Astrocyte of the hippocampus (primary cell): Measurements from ENCODE around the gene METTL25.

Experiments used
- DNase-seq: peaks from one replicate; pipeline ENCODE4 v3.0.0; 2011; ENCODE audit warnings: low read depth, low spot score

METTL25 gene

GRCh38 chr12:82400819-82401218 lies 42.5 kb downstream of the METTL25 start:
- no peak for DNase-seq

- no peak for DNase-seq
Measured at GRCh38 chr12:82406651-82407050, 48.3 kb downstream of the METTL25 start.

GRCh38 chr12:82407481-82407880 lies 49.2 kb downstream of the METTL25 start:
- DNase-seq = no peak

GRCh38 chr12:82408844-82409243 lies 50.5 kb downstream of the METTL25 start:
- DNase-seq = no peak

GRCh38 chr12:82411546-82412230 lies 53.4 kb downstream of the METTL25 start:
- DNase-seq = no peak

- DNase-seq = no peak
Measured at GRCh38 chr12:82412246-82412645, 53.9 kb downstream of the METTL25 start.

- DNase-seq = peak; percentile 10
Measured at GRCh38 chr12:82414044-82414443, 55.7 kb downstream of the METTL25 start.

GRCh38 chr12:82414926-82415325 lies 56.6 kb downstream of the METTL25 start:
- DNase-seq = peak; percentile 37

- peak; percentile 84 for DNase-seq
Measured at GRCh38 chr12:82415402-82415801, 57.1 kb downstream of the METTL25 start.

- peak; percentile 89 for DNase-seq
Measured at GRCh38 chr12:82425241-82425640, 66.9 kb downstream of the METTL25 start.

GRCh38 chr12:82426081-82426480 lies 67.8 kb downstream of the METTL25 start:
- DNase-seq = no peak

GRCh38 chr12:82426586-82426985 lies 68.3 kb downstream of the METTL25 start:
- no peak for DNase-seq

- DNase-seq = no peak
Measured at GRCh38 chr12:82430541-82431145, 72.3 kb downstream of the METTL25 start.

GRCh38 chr12:82434392-82434911 lies 76.1 kb downstream of the METTL25 start:
- no peak for DNase-seq

GRCh38 chr12:82436354-82436753 lies 78.0 kb downstream of the METTL25 start:
- DNase-seq = no peak

GRCh38 chr12:82437744-82438143 lies 79.4 kb downstream of the METTL25 start:
- DNase-seq = no peak

GRCh38 chr12:82438356-82438755 lies 80.0 kb downstream of the METTL25 start:
- no peak for DNase-seq

- DNase-seq = peak; percentile 4
Measured at GRCh38 chr12:82440885-82441284, 82.6 kb downstream of the METTL25 start.

GRCh38 chr12:82448911-82449578 lies 90.7 kb downstream of the METTL25 start:
- no peak for DNase-seq

- no peak for DNase-seq
Measured at GRCh38 chr12:82456633-82457032, 98.3 kb downstream of the METTL25 start.

GRCh38 chr12:82458101-82458500 lies 99.8 kb downstream of the METTL25 start:
- no peak for DNase-seq

- DNase-seq = no peak
Measured at GRCh38 chr12:82461393-82461792, 103.1 kb downstream of the METTL25 start.

GRCh38 chr12:82461836-82462235 lies 103.5 kb downstream of the METTL25 start:
- DNase-seq = no peak
